Activated CD8-positive, alpha-beta T cell treated with anti-CD3 and anti-CD28 coated beads for 36 hours (primary cell): ENCODE measurements around the gene DPYD. TPM values are rescaled to one million over a fixed set of nuclear protein-coding genes. Genes with fewer than 3 reads are reported as not detected.
A peak's percentile ranks its signal among the peaks of the same experiment; 100 is the strongest.

ENCODE experiments used
- ATAC-seq: fragments of 200-7000 bp; cut with Tn5 transposase; one replicate; pipeline ENCODE4 v1.10.0; 2021; ENCODE audit warnings: mild to moderate bottlenecking, moderate library complexity
- CTCF ChIA-PET: fragments of 350-600 bp; sonication (Branson Sonifier 250); formaldehyde crosslinking; loops from one replicate; lab custom pipeline; 2021; ENCODE audit warnings: antibody characterized with exemption; lab: Charles Lee
- POLR2A ChIA-PET: fragments of 350-600 bp; sonication (Branson Sonifier 250); formaldehyde crosslinking; loops from one replicate; lab custom pipeline; 2021; ENCODE audit warnings: antibody characterized with exemption; lab: Charles Lee
- DNase-seq: peaks from one replicate; pipeline ENCODE4 v3.0.0-alpha.2; 2020
- H3K27ac Mint-ChIP-seq: one replicate; pipeline ENCODE4 v1.8.0; 2021; ENCODE audit warnings: mild to moderate bottlenecking, mixed read lengths
- H3K27me3 Mint-ChIP-seq: one replicate; pipeline ENCODE4 v1.8.0; 2021; ENCODE audit warnings: mixed read lengths
- H3K36me3 Mint-ChIP-seq: one replicate; pipeline ENCODE4 v1.8.0; 2021; ENCODE audit warnings: low read depth, mixed read lengths
- H3K4me1 Mint-ChIP-seq: one replicate; pipeline ENCODE4 v1.8.0; 2021; ENCODE audit warnings: low read depth, mixed read lengths
- H3K4me3 Mint-ChIP-seq: one replicate; pipeline ENCODE4 v1.8.0; 2021; ENCODE audit warnings: mild to moderate bottlenecking, moderate library complexity, mixed read lengths
- H3K9me3 Mint-ChIP-seq: one replicate; pipeline ENCODE4 v1.8.0; 2021; ENCODE audit warnings: mixed read lengths
- intact Hi-C: fragments of 100-400 bp; cut with micrococcal nuclease; formaldehyde crosslinking; loops from one replicate; pipeline ENCODE4 v1.10.0; 2022
- total RNA-seq, 2 experiments: library from RNA; stranded (reverse); gene quantifications; one replicate each; pipeline ENCODE4 v1.2.3, GENCODE V29; 2021
- TF ChIP-seq, protein P1 (sequence below): fragments of 200-600 bp; IDR thresholded peaks from one replicate; pipeline ENCODE4 v1.8.0; 2022; ENCODE audit warnings: antibody characterized with exemption, mild to moderate bottlenecking

The DPYD gene
- total RNA-seq, 2 experiments from 2014 or later = 10.7 to 10.8 TPM

- Mint-ChIP-seq H3K27me3 (no peaks in the 10 kb centered on the region), H3K9me3 (no peaks in the 10 kb centered on the region), H3K4me3 (no peak overlapping the region), H3K27ac (no peak overlapping the region), H3K4me1 (no peaks in the 10 kb centered on the region), H3K36me3 (peaks cover 13% of the 10 kb centered on the region)
- DNase-seq (no peak), ATAC-seq (no peak)
- TF ChIP-seq, protein P1, sequence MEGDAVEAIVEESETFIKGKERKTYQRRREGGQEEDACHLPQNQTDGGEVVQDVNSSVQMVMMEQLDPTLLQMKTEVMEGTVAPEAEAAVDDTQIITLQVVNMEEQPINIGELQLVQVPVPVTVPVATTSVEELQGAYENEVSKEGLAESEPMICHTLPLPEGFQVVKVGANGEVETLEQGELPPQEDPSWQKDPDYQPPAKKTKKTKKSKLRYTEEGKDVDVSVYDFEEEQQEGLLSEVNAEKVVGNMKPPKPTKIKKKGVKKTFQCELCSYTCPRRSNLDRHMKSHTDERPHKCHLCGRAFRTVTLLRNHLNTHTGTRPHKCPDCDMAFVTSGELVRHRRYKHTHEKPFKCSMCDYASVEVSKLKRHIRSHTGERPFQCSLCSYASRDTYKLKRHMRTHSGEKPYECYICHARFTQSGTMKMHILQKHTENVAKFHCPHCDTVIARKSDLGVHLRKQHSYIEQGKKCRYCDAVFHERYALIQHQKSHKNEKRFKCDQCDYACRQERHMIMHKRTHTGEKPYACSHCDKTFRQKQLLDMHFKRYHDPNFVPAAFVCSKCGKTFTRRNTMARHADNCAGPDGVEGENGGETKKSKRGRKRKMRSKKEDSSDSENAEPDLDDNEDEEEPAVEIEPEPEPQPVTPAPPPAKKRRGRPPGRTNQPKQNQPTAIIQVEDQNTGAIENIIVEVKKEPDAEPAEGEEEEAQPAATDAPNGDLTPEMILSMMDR = no peak
- ChIA-PET POLR2A (no interaction called here), CTCF (no interaction called here)
- intact Hi-C loops = no loop called here
Observed at GRCh38 chr1:97298966-97299365, 621.9 kb downstream of the DPYD start.

- Mint-ChIP-seq H3K4me1 (no peaks in the 10 kb centered on the region), H3K36me3 (peaks cover 19% of the 10 kb centered on the region), H3K27ac (no peak overlapping the region), H3K27me3 (no peaks in the 10 kb centered on the region), H3K9me3 (no peaks in the 10 kb centered on the region), H3K4me3 (no peak overlapping the region)
- TF ChIP-seq, protein P1 = no peak
- ChIA-PET CTCF (no interaction called here), POLR2A (no interaction called here)
- intact Hi-C loops = no loop called here
- no peak for DNase-seq
- no peak for ATAC-seq
Observed at GRCh38 chr1:97297611-97298010, 623.2 kb downstream of the DPYD start.

GRCh38 chr1:97281962-97282361 is 638.9 kb downstream of the DPYD start:
- no peak for ATAC-seq

DNA sequence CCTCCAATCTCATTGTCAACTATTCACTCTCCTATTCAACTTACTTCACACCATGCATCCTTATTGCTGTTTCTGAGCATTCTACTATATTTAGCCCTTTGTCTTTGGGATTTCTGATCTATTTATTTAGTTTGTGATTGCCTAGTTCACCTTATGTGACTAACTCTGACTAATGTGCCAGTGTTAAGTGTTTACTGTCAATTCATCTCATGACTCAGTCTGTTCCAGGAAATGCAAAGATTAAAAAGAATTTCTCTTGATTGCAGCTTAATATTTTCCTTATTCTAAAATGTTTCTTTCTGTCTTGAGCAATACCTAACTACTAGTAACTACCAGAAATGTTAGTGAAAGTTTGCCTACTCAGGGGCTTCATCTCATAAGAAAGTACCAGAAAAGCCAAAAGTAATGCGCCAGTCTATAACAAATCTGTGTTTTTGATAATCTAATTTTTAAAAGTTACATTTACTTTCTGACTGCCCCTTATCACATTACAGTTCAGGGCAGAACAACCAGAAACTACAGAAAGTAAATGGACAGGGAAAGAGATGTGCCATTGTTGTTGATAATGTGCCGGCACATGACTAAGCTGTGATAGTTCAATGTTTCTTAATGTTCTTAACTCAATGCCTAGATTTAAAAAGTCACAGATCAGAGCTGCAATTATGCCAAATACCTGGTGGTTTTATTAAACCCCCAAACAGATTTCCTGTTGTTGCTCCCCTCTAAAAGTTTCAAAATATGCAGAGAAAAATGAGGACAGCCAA is 642.8 kb downstream of the DPYD start:
- Mint-ChIP-seq H3K27ac (peak overlapping the region; percentile 25), H3K27me3 (no peaks in the 10 kb centered on the region), H3K9me3 (peaks cover 11% of the 10 kb centered on the region), H3K4me1 (peaks cover 11% of the 10 kb centered on the region), H3K4me3 (no peak overlapping the region), H3K36me3 (peaks cover 31% of the 10 kb centered on the region)
- intact Hi-C loops = no loop called here
- ChIA-PET POLR2A (no interaction called here), CTCF (no interaction called here)
- TF ChIP-seq, protein P1 = no peak
- peak; percentile 69 for ATAC-seq
- DNase-seq = no peak

More at GRCh38 chr1:97281962-97282361, 638.9 kb downstream of the DPYD start:
- H3K9me3 Mint-ChIP-seq = peaks cover 13% of the 10 kb centered on the region
- peaks cover 25% of the 10 kb centered on the region for H3K36me3 Mint-ChIP-seq
- TF ChIP-seq, protein P1 = no peak
- no peak for DNase-seq
- H3K27me3 Mint-ChIP-seq = no peaks in the 10 kb centered on the region
- POLR2A ChIA-PET = no interaction called here
- H3K4me1 Mint-ChIP-seq = peaks cover 11% of the 10 kb centered on the region
- CTCF ChIA-PET = no interaction called here
- intact Hi-C loops = no loop called here
- no peak overlapping the region for H3K27ac Mint-ChIP-seq
- H3K4me3 Mint-ChIP-seq = no peak overlapping the region

DNA sequence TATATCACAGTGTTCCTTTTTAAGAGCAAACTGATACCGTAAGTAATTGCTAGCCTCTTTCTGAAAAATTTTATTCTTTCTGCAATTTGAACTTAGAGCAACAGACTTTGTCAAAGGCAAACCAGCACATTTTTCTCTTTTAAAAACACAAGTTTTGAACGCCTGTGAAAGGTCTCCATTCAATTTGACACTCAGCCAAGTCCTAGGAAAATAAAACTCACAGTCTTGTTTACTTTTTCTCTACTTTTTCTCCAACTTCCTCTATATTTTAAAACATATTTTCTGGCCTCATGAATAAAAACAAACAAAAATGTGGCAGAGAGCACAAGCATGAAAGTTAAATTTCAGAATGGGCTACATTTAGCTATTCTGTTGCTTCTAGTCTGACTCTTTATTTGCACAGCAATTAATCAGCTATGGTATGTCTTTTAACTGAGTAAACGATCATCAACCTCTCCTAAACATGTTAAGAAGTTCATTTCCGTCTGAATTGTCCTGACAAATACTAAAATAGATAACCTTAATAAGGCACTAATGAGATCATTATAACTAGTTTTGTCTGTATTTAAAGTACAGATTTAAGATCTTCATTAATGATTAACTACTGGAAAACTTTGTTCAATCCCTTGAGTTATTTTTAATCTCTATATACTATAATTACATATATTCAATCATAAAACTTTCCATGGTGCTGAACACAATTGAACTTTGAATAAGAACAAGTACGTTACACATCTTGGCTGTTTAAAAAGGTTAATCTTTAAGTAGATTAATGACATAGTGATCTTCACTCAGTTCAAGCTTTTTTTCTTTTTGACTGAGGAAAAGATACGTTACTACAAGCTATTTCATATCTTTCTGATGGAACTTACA is 648.7 kb downstream of the DPYD start:
- no peak for ATAC-seq
- ChIA-PET POLR2A (no interaction called here), CTCF (no interaction called here)
- DNase-seq = no peak
- Mint-ChIP-seq H3K4me3 (no peak overlapping the region), H3K36me3 (peaks cover 28% of the 10 kb centered on the region), H3K4me1 (no peaks in the 10 kb centered on the region), H3K27ac (no peak overlapping the region), H3K27me3 (no peaks in the 10 kb centered on the region), H3K9me3 (peaks cover 6% of the 10 kb centered on the region)
- intact Hi-C loops = no loop called here
- TF ChIP-seq, protein P1 = no peak
